Mesenteric fat pad (tissue), 1 donor: ENCODE results near the gene AAK1. TPM values are rescaled to one million over a fixed set of nuclear protein-coding genes. Genes with fewer than 3 reads are reported as not detected.
"Not testable (repeated sequence)": the region's sequence is repeated elsewhere in the genome, so short reads cannot be mapped to it uniquely, and the experiment has no call there.

ENCODE experiments used
- DNase-seq: peaks from one replicate; pipeline ENCODE4 v3.0.0-alpha.2; 2020; ENCODE audit warnings: low spot score
- total RNA-seq: library from RNA; stranded (reverse); fragmentation: NEBNext Ultra II Directional; extraction: Animal tissue kit (Norgen Biotek cat#: 25700); gene quantifications from one replicate; pipeline ENCODE4 v1.2.1, GENCODE V29; 2021
- donor health status: DM: yes; HTN: yes; CAD: no.

Gene AAK1
- total RNA-seq, 1 donor from 2014 or later: 73.6 TPM

GRCh38 chr2:69628325-69629021, 15.1 kb downstream of the AAK1 start:
- DNase-seq: no peak

- DNase-seq: no peak
Measured at GRCh38 chr2:69625078-69625795, 18.3 kb downstream of the AAK1 start.

GRCh38 chr2:69624611-69625010, 18.9 kb downstream of the AAK1 start:
- DNase-seq: no peak

- DNase-seq: no peak
Measured at GRCh38 chr2:69624131-69624530, 19.4 kb downstream of the AAK1 start.

DNA sequence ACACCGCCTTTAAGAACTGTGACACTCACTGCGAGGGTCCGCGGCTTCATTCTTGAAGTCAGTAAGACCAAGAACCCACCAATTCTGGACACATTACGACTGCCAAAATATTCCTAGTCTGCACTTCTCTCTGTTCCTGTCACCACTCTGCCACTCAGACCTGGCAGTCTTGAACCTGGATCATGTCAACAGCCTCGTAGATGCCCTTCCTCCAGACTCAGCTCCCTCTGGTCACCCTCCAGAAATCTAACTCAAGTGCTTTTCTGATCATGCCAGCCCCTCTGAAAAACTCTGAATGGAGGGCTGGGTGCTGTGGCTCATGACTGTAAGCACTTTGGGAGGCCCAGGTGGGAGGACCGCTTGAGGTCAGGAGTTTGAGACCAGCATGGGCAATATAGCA, 20.3 kb downstream of the AAK1 start:
- no peak for DNase-seq

DNA sequence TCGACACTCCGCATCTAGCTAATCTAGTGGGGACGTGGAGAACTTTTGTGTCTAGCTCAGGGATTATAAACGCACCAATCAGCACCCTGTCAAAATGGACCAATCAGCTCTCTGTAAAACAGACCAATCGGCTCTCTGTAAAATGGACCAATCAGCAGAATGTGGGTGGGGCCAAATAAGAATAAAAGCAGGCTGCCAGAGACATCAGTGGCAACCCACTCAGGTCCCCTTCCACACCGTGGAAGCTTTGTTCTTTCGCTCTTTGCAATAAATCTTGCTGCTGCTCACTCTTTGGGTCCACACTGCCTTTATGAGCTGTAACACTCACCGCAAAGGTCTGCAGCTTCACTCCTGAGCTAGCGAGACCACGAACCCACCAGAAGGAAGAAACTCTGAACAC, 20.7 kb downstream of the AAK1 start:
- not testable (repeated sequence) for DNase-seq

GRCh38 chr2:69622017-69622540, 21.5 kb downstream of the AAK1 start:
- not testable (repeated sequence) for DNase-seq

DNA sequence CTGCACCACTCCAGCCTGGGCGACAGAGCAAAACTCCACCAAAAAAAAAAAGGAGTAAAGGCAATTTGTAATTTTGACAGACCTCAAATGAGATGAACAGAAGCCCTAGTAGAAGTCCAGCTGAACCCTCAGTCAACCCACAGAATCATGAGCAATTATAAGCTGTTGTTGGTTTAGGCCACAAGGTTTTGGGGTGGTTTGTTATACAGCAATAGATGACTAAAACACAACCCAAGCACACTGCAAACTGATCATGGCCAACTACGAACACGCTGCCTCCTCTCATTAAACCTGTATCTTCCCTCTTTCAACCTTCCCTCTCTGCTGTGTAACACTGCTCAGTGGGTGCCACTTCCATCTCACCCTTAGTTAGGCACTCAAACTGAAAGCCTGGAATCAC, 22.1 kb downstream of the AAK1 start:
- no peak for DNase-seq

DNA sequence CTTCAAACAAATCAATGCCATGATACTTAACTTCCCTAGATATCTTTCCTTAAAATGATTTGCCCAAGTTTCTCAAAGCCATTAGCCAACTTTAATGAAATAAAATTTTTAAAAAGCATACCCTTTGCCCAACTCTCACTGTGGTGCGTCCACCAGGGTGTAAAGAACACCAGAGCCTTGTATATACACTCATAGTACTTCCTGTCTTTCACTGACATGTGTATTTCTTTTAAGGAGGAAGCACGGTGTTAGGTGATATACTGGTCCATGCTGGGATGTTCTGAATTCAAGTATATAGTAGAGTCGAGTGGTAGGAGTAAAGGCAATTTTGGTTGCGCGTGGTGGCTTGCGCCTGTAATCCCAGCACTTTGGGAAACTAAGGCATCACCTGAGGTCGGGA, 22.7 kb downstream of the AAK1 start:
- DNase-seq: no peak

- DNase-seq: no peak
Measured at GRCh38 chr2:69619725-69620124, 23.8 kb downstream of the AAK1 start.

DNA sequence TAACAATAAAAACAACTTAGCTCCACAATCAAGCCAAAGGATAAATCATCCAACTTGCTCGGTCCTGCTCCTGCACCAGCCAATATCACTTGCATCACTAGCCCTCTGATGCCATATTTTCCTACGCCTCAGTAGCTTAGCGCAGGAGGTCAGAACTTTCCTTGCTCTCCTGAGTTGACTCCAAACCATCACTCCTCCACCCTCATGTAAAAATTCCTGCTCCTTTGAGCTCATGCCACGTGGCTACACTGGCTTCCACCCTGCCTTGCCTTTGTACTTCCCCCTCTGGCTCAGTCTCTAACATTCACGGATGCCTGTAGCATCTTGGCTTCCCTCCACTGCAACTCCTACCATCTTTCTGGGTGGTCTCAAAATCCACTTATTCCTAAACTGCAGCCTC, 25.2 kb downstream of the AAK1 start:
- DNase-seq: no peak

DNA sequence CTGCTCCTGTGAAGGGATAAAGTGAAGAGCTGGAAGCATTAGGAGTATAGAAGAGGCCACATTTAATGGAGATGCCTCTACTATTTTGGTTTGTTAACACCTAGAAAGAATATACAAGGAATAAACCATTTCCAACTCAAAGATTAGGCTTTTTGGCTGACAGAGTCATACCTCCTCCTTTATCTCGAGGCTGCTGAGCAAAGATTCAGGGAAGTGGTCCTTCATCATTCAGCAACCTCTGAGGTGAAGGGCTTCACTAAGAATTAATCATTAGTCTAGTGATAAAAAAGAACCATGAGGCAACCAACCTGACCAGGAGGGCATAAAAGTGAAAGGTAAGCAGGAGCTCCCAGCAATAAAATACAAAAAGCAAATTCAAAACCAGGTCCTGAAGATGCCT, 25.8 kb downstream of the AAK1 start:
- DNase-seq: no peak

GRCh38 chr2:69616755-69617154, 26.8 kb downstream of the AAK1 start:
- no peak for DNase-seq

GRCh38 chr2:69615969-69616368, 27.6 kb downstream of the AAK1 start:
- no peak for DNase-seq

DNA sequence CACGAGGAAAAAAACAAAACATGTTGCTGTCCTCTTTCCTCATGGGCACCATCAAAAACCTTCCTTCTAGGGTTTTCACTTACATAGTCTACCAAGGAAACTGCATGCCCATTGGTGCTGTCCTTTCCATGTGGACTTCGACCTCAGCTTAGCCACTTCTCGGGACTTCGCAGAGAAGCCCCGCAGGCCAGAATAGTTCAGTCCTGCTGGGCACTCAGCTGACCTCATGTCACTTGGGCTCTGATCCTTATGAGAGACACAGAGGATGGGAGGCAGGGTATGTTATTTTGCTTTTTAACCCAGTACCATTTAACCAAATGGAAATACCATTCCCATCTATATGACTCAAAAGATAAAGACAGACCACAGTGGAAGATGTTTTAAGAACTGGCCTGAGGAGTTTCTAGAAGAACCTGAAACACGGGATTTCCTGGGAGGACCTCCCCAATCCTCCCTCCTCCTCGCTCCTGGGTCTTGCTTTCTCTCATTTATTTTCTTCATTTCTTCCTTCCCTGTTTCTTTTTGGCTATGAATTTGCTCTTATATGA, 28.4 kb downstream of the AAK1 start:
- no peak for DNase-seq

DNA sequence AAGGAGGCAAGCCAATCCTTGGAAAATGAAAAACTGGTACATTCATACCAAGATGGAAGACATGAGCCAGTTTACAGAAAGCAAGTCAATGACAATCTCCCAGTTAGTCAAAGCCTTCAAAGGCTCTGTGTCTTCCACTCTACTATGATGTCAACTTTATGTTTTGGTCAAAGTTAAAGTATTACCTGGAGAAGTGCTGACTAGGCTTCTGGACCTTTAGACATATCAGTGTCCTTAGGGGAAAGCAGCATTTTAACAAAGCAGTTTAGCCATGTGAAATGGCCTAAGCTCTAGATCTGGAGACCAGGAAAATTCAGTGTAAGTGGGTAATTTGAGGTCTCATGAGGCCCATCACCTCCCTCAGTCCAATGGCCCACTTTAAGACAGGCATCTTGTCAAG, 30.8 kb downstream of the AAK1 start:
- DNase-seq: no peak

GRCh38 chr2:69612200-69612599, 31.3 kb downstream of the AAK1 start:
- DNase-seq: no peak

GRCh38 chr2:69608109-69608508, 35.4 kb downstream of the AAK1 start:
- no peak for DNase-seq

- DNase-seq: not testable (repeated sequence)
Measured at GRCh38 chr2:69606771-69607170, 36.8 kb downstream of the AAK1 start.

DNA sequence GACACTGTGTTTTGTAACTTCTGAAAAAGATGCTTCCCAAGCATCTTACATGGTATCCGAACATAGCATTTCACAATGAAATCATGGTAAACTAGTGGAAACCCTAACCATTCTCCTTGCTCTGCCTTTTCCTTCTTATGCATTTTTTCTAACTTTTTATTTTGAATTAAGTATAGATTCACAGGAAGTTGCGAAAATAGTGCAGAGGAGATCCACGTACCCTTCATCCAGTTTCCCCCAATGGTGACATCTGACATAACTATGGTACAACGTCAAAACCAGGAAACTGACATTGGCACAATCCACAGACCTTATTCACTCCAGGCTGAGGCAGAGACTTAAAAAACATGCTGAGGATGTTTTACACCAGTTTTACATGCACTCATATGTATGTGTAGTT, 38.3 kb downstream of the AAK1 start:
- no peak for DNase-seq

DNA sequence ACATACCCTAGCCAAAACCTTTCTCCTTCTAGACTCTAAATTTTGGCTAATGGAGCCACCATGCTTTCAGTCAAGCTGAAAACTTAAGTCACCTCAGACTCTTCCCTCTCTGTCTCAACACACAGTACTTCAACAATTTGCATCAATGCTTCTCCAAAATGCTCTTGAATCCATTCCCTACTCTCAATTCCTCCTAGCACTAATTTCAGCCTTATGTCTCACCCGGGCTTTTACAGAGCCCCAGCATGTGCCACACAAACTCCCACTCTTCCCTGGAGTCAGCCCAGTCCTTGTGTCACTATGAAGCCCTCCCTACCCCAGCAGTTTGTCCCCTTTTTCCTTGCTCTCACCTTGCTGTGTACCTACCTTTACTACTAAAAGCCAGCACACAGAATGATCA, 38.7 kb downstream of the AAK1 start:
- no peak for DNase-seq

DNA sequence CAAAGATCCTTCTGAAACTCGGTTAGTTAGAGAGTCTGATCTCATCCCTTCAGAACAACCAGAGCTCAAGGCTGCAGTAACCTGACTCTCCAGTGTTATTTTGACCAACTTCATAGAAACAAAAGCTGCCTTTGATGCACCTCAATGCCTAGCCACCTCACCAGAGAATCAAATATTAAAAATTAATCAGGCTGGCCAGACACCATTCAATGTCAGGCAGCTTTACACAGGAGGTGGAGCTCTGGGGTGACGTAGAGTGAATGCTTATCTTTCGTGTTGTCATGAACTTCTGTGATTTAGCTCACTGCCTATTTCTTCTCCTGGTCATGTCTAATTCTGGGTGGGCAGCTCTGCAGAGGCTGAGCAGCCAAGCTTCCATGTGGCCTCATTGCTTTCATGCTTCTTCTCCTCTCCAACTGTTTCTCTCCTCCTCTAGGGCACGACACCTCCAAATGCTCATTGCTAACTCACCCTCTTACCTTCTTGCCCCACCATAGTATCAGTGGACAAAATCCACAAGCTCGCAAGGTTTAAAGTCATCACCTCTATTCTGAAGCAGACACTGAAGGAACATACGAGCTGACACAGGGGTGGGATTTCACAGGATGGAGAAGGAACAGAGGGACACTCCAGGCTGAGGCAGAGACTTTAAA, 39.4 kb downstream of the AAK1 start:
- DNase-seq: no peak
